Panc1 (cell line): ENCODE results near the gene TBC1D22A.

Experiments
- POLR2AphosphoS5 ChIP-seq: IDR thresholded peaks from 2 replicates; pipeline ENCODE4 v1.6.1; 2012; ENCODE audit warnings: mild to moderate bottlenecking, low read depth, low read length, moderate library complexity
- TF ChIP-seq, protein P1 (sequence below): fragments of 450-650 bp; IDR thresholded peaks from 2 replicates; pipeline ENCODE4 v1.5.1; 2017; ENCODE audit warnings: mild to moderate bottlenecking
- TF ChIP-seq, protein P2 (sequence below), 2 experiments: IDR thresholded peaks; 2 replicates each; pipeline ENCODE4 v1.6.1; 2011 to 2012; ENCODE audit warnings: low read depth in 2 of 2, control low read depth in 1 of 2, low read length in 1 of 2, mild to moderate bottlenecking in 1 of 2, moderate library complexity in 1 of 2; ENCODE audit not compliant: insufficient read depth in 1 of 2

GRCh38 chr22:46858181-46858771 lies 95.8 kb downstream of the TBC1D22A start:
- TF ChIP-seq, protein P1, sequence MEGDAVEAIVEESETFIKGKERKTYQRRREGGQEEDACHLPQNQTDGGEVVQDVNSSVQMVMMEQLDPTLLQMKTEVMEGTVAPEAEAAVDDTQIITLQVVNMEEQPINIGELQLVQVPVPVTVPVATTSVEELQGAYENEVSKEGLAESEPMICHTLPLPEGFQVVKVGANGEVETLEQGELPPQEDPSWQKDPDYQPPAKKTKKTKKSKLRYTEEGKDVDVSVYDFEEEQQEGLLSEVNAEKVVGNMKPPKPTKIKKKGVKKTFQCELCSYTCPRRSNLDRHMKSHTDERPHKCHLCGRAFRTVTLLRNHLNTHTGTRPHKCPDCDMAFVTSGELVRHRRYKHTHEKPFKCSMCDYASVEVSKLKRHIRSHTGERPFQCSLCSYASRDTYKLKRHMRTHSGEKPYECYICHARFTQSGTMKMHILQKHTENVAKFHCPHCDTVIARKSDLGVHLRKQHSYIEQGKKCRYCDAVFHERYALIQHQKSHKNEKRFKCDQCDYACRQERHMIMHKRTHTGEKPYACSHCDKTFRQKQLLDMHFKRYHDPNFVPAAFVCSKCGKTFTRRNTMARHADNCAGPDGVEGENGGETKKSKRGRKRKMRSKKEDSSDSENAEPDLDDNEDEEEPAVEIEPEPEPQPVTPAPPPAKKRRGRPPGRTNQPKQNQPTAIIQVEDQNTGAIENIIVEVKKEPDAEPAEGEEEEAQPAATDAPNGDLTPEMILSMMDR = no peak
- TF ChIP-seq, protein P2, sequence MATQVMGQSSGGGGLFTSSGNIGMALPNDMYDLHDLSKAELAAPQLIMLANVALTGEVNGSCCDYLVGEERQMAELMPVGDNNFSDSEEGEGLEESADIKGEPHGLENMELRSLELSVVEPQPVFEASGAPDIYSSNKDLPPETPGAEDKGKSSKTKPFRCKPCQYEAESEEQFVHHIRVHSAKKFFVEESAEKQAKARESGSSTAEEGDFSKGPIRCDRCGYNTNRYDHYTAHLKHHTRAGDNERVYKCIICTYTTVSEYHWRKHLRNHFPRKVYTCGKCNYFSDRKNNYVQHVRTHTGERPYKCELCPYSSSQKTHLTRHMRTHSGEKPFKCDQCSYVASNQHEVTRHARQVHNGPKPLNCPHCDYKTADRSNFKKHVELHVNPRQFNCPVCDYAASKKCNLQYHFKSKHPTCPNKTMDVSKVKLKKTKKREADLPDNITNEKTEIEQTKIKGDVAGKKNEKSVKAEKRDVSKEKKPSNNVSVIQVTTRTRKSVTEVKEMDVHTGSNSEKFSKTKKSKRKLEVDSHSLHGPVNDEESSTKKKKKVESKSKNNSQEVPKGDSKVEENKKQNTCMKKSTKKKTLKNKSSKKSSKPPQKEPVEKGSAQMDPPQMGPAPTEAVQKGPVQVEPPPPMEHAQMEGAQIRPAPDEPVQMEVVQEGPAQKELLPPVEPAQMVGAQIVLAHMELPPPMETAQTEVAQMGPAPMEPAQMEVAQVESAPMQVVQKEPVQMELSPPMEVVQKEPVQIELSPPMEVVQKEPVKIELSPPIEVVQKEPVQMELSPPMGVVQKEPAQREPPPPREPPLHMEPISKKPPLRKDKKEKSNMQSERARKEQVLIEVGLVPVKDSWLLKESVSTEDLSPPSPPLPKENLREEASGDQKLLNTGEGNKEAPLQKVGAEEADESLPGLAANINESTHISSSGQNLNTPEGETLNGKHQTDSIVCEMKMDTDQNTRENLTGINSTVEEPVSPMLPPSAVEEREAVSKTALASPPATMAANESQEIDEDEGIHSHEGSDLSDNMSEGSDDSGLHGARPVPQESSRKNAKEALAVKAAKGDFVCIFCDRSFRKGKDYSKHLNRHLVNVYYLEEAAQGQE (IDR thresholded peaks at IDR 0.05; ENCODE audit: insufficient read depth in 1 of 2, low read depth in 2 of 2, low read length in 1 of 2) = no peak
- TF ChIP-seq POLR2AphosphoS5 = no peak
